CD4-positive, alpha-beta T cell treated with Interleukin-17A for 1 hour (primary cell): ENCODE measurements around the gene OSBPL2.

ENCODE experiments used
- DNase-seq: peaks from one replicate; pipeline ENCODE4 v3.0.0-alpha.2; 2020

OSBPL2 gene

GRCh38 chr20:62236766-62237513 lies 1.4 kb upstream of the OSBPL2 start:
- no peak for DNase-seq

DNA sequence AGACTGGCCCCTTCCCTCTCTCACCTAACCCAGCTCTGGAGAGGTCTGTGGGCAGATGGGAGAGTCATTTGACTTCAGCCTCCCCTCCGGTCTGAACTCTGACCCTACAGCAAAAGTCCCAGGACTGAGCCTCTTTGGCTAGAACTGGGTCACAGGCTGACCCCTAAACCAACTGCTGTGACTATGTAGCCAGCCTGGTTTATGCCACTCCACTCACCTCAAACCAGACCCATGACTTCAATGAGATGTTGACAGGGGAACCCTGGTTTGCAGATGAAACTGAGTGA lies 864 bp upstream of the OSBPL2 start:
- no peak for DNase-seq

DNA sequence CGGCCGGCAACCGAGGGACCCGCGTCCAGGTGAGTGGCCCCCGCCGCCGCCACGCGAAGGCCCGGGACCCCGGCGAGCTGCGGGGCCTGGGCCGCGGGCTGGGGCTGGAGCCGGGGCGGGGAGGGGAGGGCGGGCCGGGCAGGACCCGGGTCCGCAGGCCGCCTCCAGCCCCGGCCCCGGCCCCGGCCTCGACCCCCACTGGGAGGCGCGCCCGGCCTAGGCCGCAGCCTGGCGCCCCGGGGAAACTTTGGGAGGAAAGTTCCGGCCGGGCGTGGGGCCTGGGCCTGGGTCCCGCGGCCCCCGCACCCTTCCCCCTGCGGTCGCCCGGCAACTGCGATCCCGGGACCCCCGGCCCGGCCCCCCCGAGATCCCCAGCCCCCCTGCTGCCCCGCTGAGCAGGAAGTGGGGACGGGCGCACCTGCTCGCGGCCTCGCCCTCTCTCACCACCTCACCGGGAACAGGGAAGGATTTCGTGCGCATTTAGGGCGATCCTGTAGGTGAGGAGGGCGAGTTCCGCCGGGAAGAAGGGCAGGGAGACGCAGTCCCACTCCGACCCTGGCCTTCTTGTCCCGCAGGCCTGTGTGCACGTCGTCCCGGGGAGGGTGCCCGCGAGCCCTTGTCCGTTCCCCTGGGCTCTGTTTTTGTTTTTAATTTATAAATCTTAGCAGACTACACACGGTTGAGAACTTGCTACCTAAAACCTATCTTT lies 402 bp downstream of the OSBPL2 start:
- DNase-seq: no peak

GRCh38 chr20:62239278-62239879 lies 1.1 kb downstream of the OSBPL2 start:
- no peak for DNase-seq

DNA sequence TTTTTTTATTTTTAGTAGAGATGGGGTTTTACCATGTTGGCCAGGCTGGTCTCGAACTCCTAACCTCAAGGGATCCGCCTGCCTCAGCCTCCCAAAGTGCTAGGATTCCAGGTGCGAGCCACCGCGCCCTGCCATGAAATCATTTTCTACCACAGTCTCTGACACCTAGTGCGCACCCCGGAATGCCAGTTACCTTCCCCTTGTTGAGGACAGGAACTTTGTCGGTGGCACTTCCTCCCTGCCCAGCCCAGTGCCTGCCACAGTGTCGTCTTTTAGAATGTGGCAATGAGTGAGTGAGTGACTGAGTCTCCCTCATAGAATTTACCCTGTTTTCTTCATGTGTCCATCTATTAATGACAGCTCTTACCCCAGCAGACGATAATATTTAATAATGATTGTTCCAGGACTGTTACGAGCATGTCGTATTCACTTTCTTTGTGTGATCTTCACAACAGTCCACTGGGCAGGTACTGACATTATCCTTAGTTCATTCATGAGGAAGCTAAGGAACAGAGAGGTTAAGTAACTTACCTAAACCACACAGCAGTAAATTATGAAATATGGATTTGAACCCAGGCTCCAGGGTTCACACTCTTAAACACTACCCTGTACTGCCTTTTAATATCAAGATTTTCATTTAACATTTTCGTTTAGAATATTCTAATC lies 1.8 kb downstream of the OSBPL2 start:
- DNase-seq: no peak

DNA sequence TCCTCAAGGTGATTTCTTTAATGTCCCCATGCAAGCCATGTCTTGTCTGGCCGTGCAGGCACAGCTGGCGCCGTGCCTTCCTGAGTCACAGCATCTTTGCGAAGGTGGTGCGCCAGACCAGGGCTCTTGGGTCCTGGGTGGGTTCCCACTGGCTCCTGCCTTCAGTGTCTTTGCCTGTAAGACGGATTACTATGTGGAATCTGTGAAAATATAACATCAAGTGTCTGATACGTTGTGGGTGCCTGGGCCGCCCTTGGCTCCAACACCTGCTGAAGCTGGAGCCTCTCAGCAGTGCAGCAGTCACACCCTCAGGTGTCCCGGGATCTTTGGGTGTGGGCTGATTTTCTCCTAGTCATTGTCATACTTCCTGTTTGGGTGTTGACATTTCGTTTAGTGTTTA lies 3.2 kb downstream of the OSBPL2 start:
- no peak for DNase-seq

DNA sequence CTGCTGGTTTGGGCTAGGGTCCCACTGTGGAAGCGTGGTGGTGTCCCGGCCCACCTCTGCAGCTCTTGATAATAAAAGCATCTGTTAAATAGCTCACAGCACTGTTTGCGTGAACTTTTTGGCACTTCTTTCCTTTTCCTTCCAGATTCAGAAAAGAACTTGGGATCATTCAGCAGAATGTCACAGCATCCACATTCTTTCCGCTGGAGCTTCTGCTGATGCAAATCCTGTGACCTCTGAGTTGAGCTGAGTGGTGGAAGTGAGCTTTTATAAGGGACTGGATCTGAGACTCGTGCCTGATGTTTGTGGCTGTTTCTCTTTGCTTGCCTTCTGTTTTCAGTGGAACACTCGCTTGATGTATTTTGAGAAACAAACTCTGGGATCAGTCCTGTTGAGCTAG lies 3.9 kb downstream of the OSBPL2 start:
- DNase-seq: no peak

- DNase-seq: no peak
Measured at GRCh38 chr20:62243106-62243505, 4.8 kb downstream of the OSBPL2 start.

GRCh38 chr20:62243906-62244515 lies 5.7 kb downstream of the OSBPL2 start:
- DNase-seq: no peak

DNA sequence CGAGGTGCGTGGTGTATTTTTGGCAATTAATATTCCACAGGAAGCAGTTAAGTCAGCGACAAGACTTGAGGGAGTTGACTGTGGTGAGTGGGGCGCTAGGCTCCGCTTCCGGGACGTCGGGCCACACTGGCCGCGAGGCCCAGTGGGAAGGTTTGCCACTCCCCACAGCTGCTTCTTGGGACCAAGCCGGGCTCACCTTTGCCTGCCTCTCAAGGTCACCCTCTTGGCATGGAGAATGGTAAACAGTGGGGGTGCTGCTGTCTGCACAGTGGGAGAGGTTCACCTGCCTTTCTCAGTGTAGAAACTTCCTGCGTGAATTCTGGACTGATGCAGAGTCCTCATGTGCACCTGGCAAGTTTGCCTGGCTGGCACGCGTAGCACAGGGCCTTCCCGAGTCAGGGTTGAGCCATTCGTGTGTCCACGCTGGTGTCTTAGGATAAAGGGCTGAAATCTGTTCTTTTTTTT lies 6.4 kb downstream of the OSBPL2 start:
- DNase-seq: no peak

- no peak for DNase-seq
Measured at GRCh38 chr20:62245911-62246280, 7.6 kb downstream of the OSBPL2 start.

GRCh38 chr20:62246431-62246830 lies 8.1 kb downstream of the OSBPL2 start:
- DNase-seq: no peak

GRCh38 chr20:62246872-62247652 lies 8.7 kb downstream of the OSBPL2 start:
- no peak for DNase-seq

DNA sequence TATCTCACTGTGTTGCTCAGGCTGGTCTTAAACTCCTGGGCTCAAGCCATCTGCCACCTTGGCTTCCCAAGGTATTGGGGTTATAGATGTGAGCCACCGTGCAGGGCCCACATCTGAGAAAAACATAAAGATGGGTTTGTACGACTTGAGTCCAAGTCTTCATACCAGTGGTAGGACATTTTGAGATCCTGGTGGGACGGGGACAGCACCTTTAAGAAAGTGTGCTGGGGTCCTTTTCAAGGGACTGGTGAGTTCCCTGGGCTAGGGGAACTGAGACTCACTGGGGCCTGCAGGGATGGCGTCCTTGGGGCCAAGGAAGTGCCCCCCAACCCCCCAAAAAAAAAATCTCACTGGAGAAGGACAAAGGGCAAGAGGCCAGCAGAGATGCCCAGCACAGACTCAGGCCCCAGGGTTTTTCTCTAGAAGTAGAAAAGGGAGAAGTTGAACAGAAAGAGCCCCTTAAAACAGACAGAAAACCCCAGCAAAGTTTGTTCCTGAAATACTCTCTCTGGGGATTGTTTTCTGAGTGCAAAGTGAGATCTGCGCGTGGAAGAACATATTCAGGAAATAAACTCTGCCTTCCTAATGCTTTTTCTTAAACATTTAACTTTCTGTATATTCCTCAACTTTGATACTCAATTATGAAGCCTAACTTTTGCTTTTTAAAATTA lies 10.7 kb downstream of the OSBPL2 start:
- DNase-seq: no peak

DNA sequence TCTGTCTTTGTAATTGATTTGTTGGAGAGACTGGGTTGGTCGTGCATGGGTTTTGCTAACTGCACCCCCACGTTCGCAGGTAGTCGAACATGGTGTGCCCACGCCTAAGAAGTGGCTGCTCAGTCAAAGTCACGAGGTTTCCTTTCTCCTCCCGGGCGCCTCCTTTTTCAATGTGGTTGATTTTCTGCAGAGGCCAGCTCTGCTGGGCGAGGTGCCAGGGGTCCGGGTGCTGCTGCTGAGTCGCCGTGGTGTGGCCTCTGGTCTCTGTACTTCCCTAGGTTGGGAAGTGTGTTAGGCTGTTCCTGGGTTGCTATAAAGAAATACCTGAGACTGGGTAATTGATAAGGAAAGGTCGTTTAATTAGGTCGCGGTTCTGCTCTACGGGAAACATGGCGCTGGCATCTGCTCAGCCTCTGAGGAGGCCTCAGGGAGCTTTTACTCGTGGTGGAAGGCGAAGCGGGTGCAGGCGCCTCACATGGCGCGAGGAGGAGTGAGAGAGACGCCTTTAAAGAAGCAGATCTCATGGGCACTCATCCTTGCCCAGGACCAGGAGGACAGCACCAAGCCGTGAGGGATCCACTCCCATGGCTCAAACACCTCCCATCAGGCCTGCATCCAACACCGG lies 14.1 kb downstream of the OSBPL2 start:
- DNase-seq: no peak

GRCh38 chr20:62253398-62253797 lies 15.1 kb downstream of the OSBPL2 start:
- no peak for DNase-seq

- no peak for DNase-seq
Measured at GRCh38 chr20:62254021-62254724, 15.9 kb downstream of the OSBPL2 start.

DNA sequence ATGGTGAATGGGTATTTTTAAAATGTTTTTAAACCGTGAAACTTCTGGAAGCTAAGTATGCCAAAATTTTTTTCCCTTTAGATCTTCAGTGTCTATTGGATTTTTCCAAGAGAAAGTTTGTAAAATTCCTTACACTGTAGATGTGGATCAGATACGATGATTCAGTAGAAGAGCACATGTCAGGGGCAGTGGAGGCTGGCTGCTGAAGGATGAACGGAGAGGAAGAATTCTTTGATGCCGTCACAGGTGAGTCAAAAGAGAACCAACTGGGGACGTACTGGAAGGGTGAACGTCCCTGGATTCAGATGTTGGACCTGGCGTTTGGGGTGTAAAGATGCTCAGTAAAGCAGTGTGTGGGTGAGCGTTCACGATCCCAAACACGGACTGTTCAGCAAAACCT lies 17.7 kb downstream of the OSBPL2 start:
- DNase-seq: no peak

GRCh38 chr20:62258499-62259293 lies 20.4 kb downstream of the OSBPL2 start:
- DNase-seq: no peak

DNA sequence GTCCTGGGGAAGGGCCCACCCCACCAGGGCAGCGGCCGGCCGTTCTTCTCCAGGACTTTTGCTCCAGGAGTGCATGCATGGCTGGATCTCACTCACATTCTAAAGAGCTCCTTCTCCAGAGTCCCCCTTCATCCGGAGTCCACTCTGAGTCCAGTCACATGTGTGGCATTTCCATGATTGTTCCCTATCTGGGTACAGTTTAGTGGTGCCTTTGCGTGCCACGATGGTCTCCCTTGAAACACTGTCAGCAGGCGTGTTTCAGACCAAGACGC lies 20.9 kb downstream of the OSBPL2 start:
- no peak for DNase-seq
